Kidney (tissue), 14 donors: Measurements from ENCODE around the gene ALOX12B. TPM values are rescaled to one million over a fixed set of nuclear protein-coding genes. Genes with fewer than 3 reads are reported as not detected.
"Not testable (repeated sequence)": the region's sequence is repeated elsewhere in the genome, so short reads cannot be mapped to it uniquely, and the experiment has no call there.

Experiments
- DNase-seq, 5 donors: peaks; one replicate each; pipeline ENCODE4 v3.0.0-alpha.2; 2013 to 2020
- FAIRE-seq: peaks from 2 replicates; lab custom pipeline; 2012; peaks lifted over from hg19 to GRCh38; lab: Jason Lieb, UNC
- H3K27ac ChIP-seq, 2 donors: one replicate each; pipeline ENCODE4 v1.7.0; 2013; ENCODE audit warnings: low read depth in 2 of 2, low read length in 2 of 2, inconsistent platforms in 1 of 2
- H3K27me3 ChIP-seq: one replicate; pipeline ENCODE4 v1.7.1; 2013; ENCODE audit warnings: low read length, inconsistent platforms; ENCODE audit not compliant: control insufficient read depth, insufficient read depth
- H3K36me3 ChIP-seq, 3 donors: one replicate each; pipeline versions ENCODE4 v1.7.0 to v1.7.1; 2013; ENCODE audit warnings: low read length in 3 of 3, control low read depth in 1 of 3, inconsistent platforms in 1 of 3; ENCODE audit not compliant: insufficient read depth in 3 of 3, control insufficient read depth in 2 of 3
- H3K4me1 ChIP-seq, 3 donors: one replicate each; pipeline versions ENCODE4 v1.7.0 to v1.7.1; 2013; ENCODE audit warnings: low read length in 3 of 3, inconsistent platforms in 1 of 3, low read depth in 1 of 3; ENCODE audit not compliant: control insufficient read depth in 2 of 3, insufficient read depth in 2 of 3
- H3K4me3 ChIP-seq, 3 donors: one replicate each; pipeline versions ENCODE4 v1.7.0 to v1.8.1; 2013; ENCODE audit warnings: low read length in 3 of 3, control low read depth in 1 of 3, inconsistent platforms in 1 of 3
- H3K9ac ChIP-seq, 3 donors: one replicate each; pipeline versions ENCODE4 v1.7.0 to v1.7.1; 2013; ENCODE audit warnings: low read length in 3 of 3, control low read depth in 1 of 3, inconsistent platforms in 1 of 3
- H3K9me3 ChIP-seq, 3 donors: one replicate each; pipeline versions ENCODE4 v1.7.0 to v1.7.1; 2013; ENCODE audit warnings: low read length in 3 of 3, control low read depth in 1 of 3, inconsistent platforms in 1 of 3; ENCODE audit not compliant: control insufficient read depth in 2 of 3, insufficient read depth in 1 of 3
- intact Hi-C: fragments of 100-400 bp; cut with DNase I; formaldehyde crosslinking; loops from one replicate; pipeline ENCODE4 v1.11.1; 2022
- microRNA-seq: library from miRNA; unstranded; fragments of <30 nt; microRNA quantifications from one replicate; pipeline ENCODE4 v1.2.0, GENCODE V29; 2020
- polyA plus RNA-seq: library from polyadenylated mRNA; stranded (reverse); fragments of 350-450 nt; fragmentation: Illumina TruSeq; extraction: RNeasy Lipid Tissue Mini Kit (QIAGEN cat#74804); gene quantifications from one replicate; pipeline ENCODE4 v1.2.3, GENCODE V29; 2014; ENCODE audit warnings: low read depth, low replicate concordance; ENCODE audit not compliant: insufficient read depth
- total RNA-seq: library from RNA; stranded (reverse); fragmentation: NEBNext Ultra II Directional; extraction: Animal tissue kit (Norgen Biotek cat#: 25700); gene quantifications from one replicate; pipeline ENCODE4 v1.2.1, GENCODE V29; 2021
- TF ChIP-seq, protein P1 (sequence below): IDR thresholded peaks from 3 replicates; pipeline ENCODE4 v1.5.1; 2012; ENCODE audit warnings: mild to moderate bottlenecking, moderate library complexity, borderline replicate concordance; ENCODE audit not compliant: insufficient read depth; ENCODE audit errors: extremely low read depth
- donor health status: control.
- donor health status: control.
- donor health status: control.
- donor health status: control.
- donor health status: control.
- donor health status: DM: yes; HTN: yes; CAD: no.
- donor health status: Normal renal cell carcinoma (clear cell type).

The ALOX12B gene
- total and polyA plus RNA-seq, 2 donors from 2014 or later: not detected

DNA sequence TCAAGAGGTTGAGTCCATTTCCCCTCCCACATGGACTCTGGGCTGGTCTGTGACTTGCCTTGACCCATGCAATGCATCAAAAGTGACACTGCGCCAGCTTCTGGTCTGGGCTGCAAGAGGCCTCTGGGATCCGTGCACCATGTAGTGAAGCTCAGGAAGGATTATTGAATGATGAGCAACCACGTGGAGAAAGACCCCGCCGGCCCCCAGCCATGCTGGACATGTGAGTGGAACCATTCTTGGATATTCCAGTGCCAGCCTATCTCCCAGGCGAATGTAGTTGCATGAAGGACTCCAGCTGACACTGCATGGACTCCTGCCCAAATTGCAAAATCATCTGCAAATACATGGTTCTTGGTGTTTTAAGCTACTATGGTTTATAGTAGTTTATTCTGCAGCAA is 56.3 kb downstream of the ALOX12B start:
- no peaks in the 10 kb centered on the region for H3K9me3 ChIP-seq
- H3K4me1 ChIP-seq: no peaks in the 10 kb centered on the region
- no peaks in the 10 kb centered on the region for H3K36me3 ChIP-seq
- H3K9ac ChIP-seq: no peak overlapping the region
- peak in 1 of 5 donors; percentile 53 for DNase-seq
- intact Hi-C loops: no loop called here
- FAIRE-seq: no peak
- TF ChIP-seq, protein P1, sequence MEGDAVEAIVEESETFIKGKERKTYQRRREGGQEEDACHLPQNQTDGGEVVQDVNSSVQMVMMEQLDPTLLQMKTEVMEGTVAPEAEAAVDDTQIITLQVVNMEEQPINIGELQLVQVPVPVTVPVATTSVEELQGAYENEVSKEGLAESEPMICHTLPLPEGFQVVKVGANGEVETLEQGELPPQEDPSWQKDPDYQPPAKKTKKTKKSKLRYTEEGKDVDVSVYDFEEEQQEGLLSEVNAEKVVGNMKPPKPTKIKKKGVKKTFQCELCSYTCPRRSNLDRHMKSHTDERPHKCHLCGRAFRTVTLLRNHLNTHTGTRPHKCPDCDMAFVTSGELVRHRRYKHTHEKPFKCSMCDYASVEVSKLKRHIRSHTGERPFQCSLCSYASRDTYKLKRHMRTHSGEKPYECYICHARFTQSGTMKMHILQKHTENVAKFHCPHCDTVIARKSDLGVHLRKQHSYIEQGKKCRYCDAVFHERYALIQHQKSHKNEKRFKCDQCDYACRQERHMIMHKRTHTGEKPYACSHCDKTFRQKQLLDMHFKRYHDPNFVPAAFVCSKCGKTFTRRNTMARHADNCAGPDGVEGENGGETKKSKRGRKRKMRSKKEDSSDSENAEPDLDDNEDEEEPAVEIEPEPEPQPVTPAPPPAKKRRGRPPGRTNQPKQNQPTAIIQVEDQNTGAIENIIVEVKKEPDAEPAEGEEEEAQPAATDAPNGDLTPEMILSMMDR: no peak
- H3K4me3 ChIP-seq: no peak overlapping the region
- no peak overlapping the region for H3K27ac ChIP-seq
- H3K27me3 ChIP-seq: no peaks in the 10 kb centered on the region

DNA sequence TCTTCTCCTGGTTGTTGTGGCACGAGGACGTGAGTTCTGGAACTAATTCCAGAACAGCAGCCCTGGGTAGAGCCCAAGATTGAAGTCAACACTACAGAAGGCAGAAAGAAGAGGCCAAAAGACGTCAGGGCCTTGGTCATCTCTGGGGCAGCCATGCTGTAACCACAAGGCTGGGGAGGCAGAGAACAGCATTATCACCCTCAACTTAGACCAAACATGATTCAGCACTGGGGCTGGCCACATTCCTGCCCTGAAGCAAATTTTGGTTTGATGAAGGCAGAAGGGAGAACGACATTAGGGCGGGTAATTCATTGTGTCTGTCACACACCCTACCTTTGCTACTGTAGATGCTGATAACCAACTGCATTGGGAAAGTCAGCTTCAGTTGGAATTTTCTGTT is 58.4 kb downstream of the ALOX12B start:
- TF ChIP-seq, protein P1: no peak
- Histone ChIP-seq H3K36me3 (no peaks in the 10 kb centered on the region), H3K9ac (no peak overlapping the region), H3K27me3 (no peaks in the 10 kb centered on the region), H3K4me1 (no peaks in the 10 kb centered on the region), H3K4me3 (no peak overlapping the region), H3K9me3 (no peaks in the 10 kb centered on the region), H3K27ac (no peak overlapping the region)
- DNase-seq (peak in 2 of 5 donors; percentile 2 to 7), FAIRE-seq (no peak)
- intact Hi-C loops: no loop called here

DNA sequence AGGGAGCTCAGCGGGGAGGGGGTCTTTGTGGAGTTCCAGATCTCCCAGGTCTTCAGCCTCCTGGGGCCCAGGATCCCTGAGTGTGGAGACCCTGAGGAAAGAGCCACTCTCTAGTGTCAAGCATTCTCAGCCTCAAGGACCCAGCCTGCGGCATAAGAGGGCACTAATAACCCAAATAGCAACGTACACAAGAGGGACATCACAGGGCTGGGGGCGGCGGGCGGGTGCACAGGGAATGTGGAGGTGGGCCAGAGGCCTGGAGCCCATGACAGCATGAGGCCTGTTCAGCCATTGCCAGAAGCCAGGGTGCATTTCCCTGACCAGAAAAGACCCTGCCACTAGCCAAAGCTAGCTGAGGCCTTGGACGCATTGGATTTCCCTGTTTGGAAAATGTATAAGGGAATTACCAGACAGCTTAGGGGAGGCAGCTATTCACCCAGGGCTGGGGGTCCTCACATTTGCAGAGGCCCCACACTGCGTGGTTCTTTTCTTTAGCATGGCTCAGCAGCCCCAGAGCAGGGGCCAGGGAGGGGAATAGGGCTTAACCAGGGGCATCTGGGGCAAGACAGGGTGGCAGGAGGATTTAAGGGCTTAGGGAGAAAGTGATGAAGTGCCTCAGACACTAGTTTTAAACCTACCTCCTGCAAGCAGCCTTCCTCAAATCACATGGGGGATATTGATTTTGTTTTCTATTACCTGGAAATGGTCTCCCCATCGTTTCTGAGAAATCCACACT is 62.2 kb downstream of the ALOX12B start:
- FAIRE-seq (no peak), DNase-seq (peak in 1 of 5 donors; percentile 35)
- Histone ChIP-seq H3K4me3 (no peak overlapping the region), H3K36me3 (no peaks in the 10 kb centered on the region), H3K27ac (no peak overlapping the region), H3K4me1 (no peaks in the 10 kb centered on the region), H3K27me3 (no peaks in the 10 kb centered on the region), H3K9ac (no peak overlapping the region), H3K9me3 (no peaks in the 10 kb centered on the region)
- intact Hi-C loops: no loop called here
- TF ChIP-seq, protein P1: no peak

DNA sequence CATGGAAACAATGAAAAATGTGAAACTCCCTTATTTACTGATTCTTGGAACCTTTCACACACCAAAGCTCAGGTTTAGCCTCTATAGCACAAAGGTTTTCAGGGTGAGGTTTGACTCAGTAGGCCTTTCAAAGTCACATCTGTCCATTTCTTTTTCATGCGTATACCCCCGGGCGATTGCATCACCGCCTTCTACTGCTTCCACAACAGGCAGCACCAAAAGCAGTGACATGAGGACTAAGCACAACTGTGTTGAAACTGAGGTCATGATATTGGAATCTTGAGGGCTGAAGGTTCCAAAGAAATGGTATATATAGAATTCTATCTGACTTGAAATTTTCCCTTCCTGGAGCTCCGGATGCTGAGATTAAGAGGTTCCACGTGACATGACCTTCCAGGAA is 63.4 kb downstream of the ALOX12B start:
- H3K9ac ChIP-seq, H3K27ac ChIP-seq, H3K4me1 ChIP-seq, intact Hi-C loops, H3K27me3 ChIP-seq, H3K4me3 ChIP-seq, H3K36me3 ChIP-seq, H3K9me3 ChIP-seq, FAIRE-seq: not testable (repeated sequence)
- peak in 1 of 5 donors; percentile 7 for DNase-seq

Small RNA genes lying within 50 kb of the gene (microRNA-seq; reads per million reads assigned to microRNA genes)
- not detected for gene MIR4314

Other genes with a start within 250 kb of the ALOX12B start
- gene TMEM88, start 232.7 kb downstream of the ALOX12B start, total RNA-seq: 17.6 TPM
- gene TMEM88, start 232.7 kb downstream of the ALOX12B start, polyA plus RNA-seq: 59.8 TPM
- gene NAA38, start 230.2 kb downstream of the ALOX12B start, total RNA-seq: 69.6 TPM
- 246 TPM for gene NAA38, start 230.2 kb downstream of the ALOX12B start, polyA plus RNA-seq
- 20.4 TPM for gene CYB5D1, start 229.7 kb downstream of the ALOX12B start, total RNA-seq
- gene CYB5D1, start 229.7 kb downstream of the ALOX12B start, polyA plus RNA-seq: 14.3 TPM
- gene CHD3, start 198.9 kb downstream of the ALOX12B start, total RNA-seq: 94.6 TPM
- 41.5 TPM for gene CHD3, start 198.9 kb downstream of the ALOX12B start, polyA plus RNA-seq
- 2.5 TPM for gene RNF227, start 171.4 kb downstream of the ALOX12B start, total RNA-seq
- 2.5 TPM for gene RNF227, start 171.4 kb downstream of the ALOX12B start, polyA plus RNA-seq
- 3.9 TPM for gene KCNAB3, start 157.9 kb downstream of the ALOX12B start, total RNA-seq
- gene KCNAB3, start 157.9 kb downstream of the ALOX12B start, polyA plus RNA-seq: 0.71 TPM
- 149 TPM for gene TRAPPC1, start 155.8 kb downstream of the ALOX12B start, total RNA-seq
- gene TRAPPC1, start 155.8 kb downstream of the ALOX12B start, polyA plus RNA-seq: 291 TPM
- 27.5 TPM for gene CNTROB, start 155.5 kb downstream of the ALOX12B start, total RNA-seq
- 11.6 TPM for gene CNTROB, start 155.5 kb downstream of the ALOX12B start, polyA plus RNA-seq
- 0.19 TPM for gene GUCY2D, start 85.1 kb downstream of the ALOX12B start, total RNA-seq
- gene GUCY2D, start 85.1 kb downstream of the ALOX12B start, polyA plus RNA-seq: 0.24 TPM
- gene ALOX15B, start 48.7 kb downstream of the ALOX12B start, total RNA-seq: 8.0 TPM
- gene ALOX15B, start 48.7 kb downstream of the ALOX12B start, polyA plus RNA-seq: 0.15 TPM
- not detected for gene ALOXE3, start 30.8 kb upstream of the ALOX12B start, total RNA-seq
- not detected for gene ALOXE3, start 30.8 kb upstream of the ALOX12B start, polyA plus RNA-seq
- gene HES7, start 36.4 kb upstream of the ALOX12B start, total RNA-seq: 0.25 TPM
- not detected for gene HES7, start 36.4 kb upstream of the ALOX12B start, polyA plus RNA-seq
- gene PER1, start 64.7 kb upstream of the ALOX12B start, total RNA-seq: 161 TPM
- gene PER1, start 64.7 kb upstream of the ALOX12B start, polyA plus RNA-seq: 25.2 TPM
- 107 TPM for gene VAMP2, start 75.2 kb upstream of the ALOX12B start, total RNA-seq
- 124 TPM for gene VAMP2, start 75.2 kb upstream of the ALOX12B start, polyA plus RNA-seq
- 23.4 TPM for gene TMEM107, start 88.7 kb upstream of the ALOX12B start, total RNA-seq
- gene TMEM107, start 88.7 kb upstream of the ALOX12B start, polyA plus RNA-seq: 24.6 TPM
- 8.6 TPM for gene BORCS6, start 102.5 kb upstream of the ALOX12B start, total RNA-seq
- 15.4 TPM for gene BORCS6, start 102.5 kb upstream of the ALOX12B start, polyA plus RNA-seq
- 2.8 TPM for gene AURKB, start 122.9 kb upstream of the ALOX12B start, total RNA-seq
- gene AURKB, start 122.9 kb upstream of the ALOX12B start, polyA plus RNA-seq: 0.43 TPM
- gene CTC1, start 160.3 kb upstream of the ALOX12B start, total RNA-seq: 57.2 TPM
- 12.2 TPM for gene CTC1, start 160.3 kb upstream of the ALOX12B start, polyA plus RNA-seq
- 49.5 TPM for gene PFAS, start 161.6 kb upstream of the ALOX12B start, total RNA-seq
- 7.6 TPM for gene PFAS, start 161.6 kb upstream of the ALOX12B start, polyA plus RNA-seq
- 20.1 TPM for gene RANGRF, start 201.0 kb upstream of the ALOX12B start, total RNA-seq
- 91.8 TPM for gene RANGRF, start 201.0 kb upstream of the ALOX12B start, polyA plus RNA-seq
- gene SLC25A35, start 207.7 kb upstream of the ALOX12B start, total RNA-seq: 11.1 TPM
- 17.2 TPM for gene SLC25A35, start 207.7 kb upstream of the ALOX12B start, polyA plus RNA-seq
- 27.8 TPM for gene ARHGEF15, start 222.5 kb upstream of the ALOX12B start, total RNA-seq
- gene ARHGEF15, start 222.5 kb upstream of the ALOX12B start, polyA plus RNA-seq: 14.0 TPM